Measurements from ENCODE around the gene MEGF11.
"Not testable (repeated sequence)": the region's sequence is repeated elsewhere in the genome, so short reads cannot be mapped to it uniquely, and the experiment has no call there.

- not testable (repeated sequence) for TF ChIP-seq BHLHE40 (IDR thresholded peaks at IDR 0.05; ENCODE audit: borderline replicate concordance); FOXM1 (IDR thresholded peaks at IDR 0.05; ENCODE audit: borderline replicate concordance); TARDBP (IDR thresholded peaks at IDR 0.05); ARNT (IDR thresholded peaks at IDR 0.05); FOXK2 (IDR thresholded peaks at IDR 0.05); ZNF384 (IDR thresholded peaks at IDR 0.05); SP1 (IDR thresholded peaks at IDR 0.05); L3MBTL2 (conservative IDR thresholded peaks at IDR 0.05); NFRKB (IDR thresholded peaks at IDR 0.05); PKNOX1 (IDR thresholded peaks at IDR 0.05); SUZ12 (IDR thresholded peaks at IDR 0.05); FOXA1 (IDR thresholded peaks at IDR 0.05); ELF4 (IDR thresholded peaks at IDR 0.05)
These were observed 277.4 kb downstream of the MEGF11 start for GRCh38 chr15:65976196-65976595.
